BJ (cell line): ENCODE measurements around the gene SMARCE1. TPM values are rescaled to one million over a fixed set of nuclear protein-coding genes. Genes with fewer than 3 reads are reported as not detected.

Source experiments
- CTCF ChIA-PET: fragments of 350-600 bp; formaldehyde crosslinking; extraction: SDS; loops from one replicate; lab custom pipeline; 2021; ENCODE audit warnings: antibody characterized with exemption, inconsistent platforms; lab: Yijun Ruan, JAX
- POLR2A ChIA-PET: fragments of 300-600 bp; sonication (Branson Sonifier 250); formaldehyde crosslinking; extraction: SDS; loops from one replicate; lab custom pipeline; 2021; ENCODE audit warnings: antibody characterized with exemption; lab: Charles Lee
- DNase-seq: peaks from one replicate; pipeline ENCODE4 v3.0.0-alpha.2; 2011; ENCODE audit warnings: low read depth
- H3K27me3 ChIP-seq: 2 replicates; pipeline ENCODE4 v1.6.0; 2011; ENCODE audit warnings: low read length; ENCODE audit not compliant: control insufficient read depth, insufficient read depth
- H3K36me3 ChIP-seq: 2 replicates; pipeline ENCODE4 v1.5.1; 2011; ENCODE audit warnings: low read length; ENCODE audit not compliant: control insufficient read depth, insufficient read depth
- H3K4me3 ChIP-seq: 2 replicates; pipeline ENCODE4 v1.5.1; 2011; ENCODE audit warnings: low read depth, mild to moderate bottlenecking, control low read depth, low read length
- polyA plus RNA-seq: library from polyadenylated mRNA; depleted of rRNA; stranded (reverse); fragments of >200 nt; gene quantifications from 2 replicates; pipeline ENCODE4 v1.2.3, GENCODE V29; 2011
- TF ChIP-seq, protein P1 (sequence below): IDR thresholded peaks from 2 replicates; pipeline ENCODE4 v1.5.1; 2011; ENCODE audit warnings: low read depth, mild to moderate bottlenecking, control low read depth, inconsistent platforms, low read length, moderate library complexity; ENCODE audit not compliant: insufficient read depth

The SMARCE1 gene
- polyA plus RNA-seq, 1 experiment, result 54.6 TPM

DNA sequence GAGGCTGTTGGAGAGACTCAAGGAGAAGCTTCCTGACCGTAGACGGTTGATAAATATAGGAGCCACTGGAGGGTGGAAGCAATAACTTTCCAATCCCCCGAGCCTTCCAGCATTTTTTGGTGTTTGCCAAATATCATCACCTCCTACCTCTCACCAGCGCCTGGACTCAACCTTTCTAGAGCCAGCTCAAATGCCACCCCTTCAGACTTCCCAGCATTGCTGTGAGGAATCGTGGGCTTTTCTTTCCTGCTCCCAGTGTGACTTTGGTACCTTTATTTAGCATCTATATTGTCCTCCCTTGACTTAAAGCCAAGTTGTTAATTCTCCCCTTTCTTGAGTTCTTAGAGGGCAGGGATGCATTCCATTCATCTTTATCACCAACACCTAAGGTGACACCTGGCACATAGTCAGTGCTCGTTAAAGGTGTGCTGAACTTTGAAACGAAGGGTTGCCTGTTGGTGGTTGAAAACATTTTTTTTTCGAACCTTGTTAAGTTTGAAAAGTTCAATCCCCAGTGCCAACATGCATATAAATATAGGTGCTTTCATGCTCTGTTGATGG is 47.1 kb downstream of the SMARCE1 start:
- DNase-seq, result no peak
- POLR2A ChIA-PET, result no interaction called here
- TF ChIP-seq, protein P1, sequence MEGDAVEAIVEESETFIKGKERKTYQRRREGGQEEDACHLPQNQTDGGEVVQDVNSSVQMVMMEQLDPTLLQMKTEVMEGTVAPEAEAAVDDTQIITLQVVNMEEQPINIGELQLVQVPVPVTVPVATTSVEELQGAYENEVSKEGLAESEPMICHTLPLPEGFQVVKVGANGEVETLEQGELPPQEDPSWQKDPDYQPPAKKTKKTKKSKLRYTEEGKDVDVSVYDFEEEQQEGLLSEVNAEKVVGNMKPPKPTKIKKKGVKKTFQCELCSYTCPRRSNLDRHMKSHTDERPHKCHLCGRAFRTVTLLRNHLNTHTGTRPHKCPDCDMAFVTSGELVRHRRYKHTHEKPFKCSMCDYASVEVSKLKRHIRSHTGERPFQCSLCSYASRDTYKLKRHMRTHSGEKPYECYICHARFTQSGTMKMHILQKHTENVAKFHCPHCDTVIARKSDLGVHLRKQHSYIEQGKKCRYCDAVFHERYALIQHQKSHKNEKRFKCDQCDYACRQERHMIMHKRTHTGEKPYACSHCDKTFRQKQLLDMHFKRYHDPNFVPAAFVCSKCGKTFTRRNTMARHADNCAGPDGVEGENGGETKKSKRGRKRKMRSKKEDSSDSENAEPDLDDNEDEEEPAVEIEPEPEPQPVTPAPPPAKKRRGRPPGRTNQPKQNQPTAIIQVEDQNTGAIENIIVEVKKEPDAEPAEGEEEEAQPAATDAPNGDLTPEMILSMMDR, result no peak
- CTCF ChIA-PET, result no interaction called here
- Histone ChIP-seq H3K27me3 (peaks cover 14% of the 10 kb centered on the region), H3K36me3 (no peaks in the 10 kb centered on the region), H3K4me3 (no peak overlapping the region)

DNA sequence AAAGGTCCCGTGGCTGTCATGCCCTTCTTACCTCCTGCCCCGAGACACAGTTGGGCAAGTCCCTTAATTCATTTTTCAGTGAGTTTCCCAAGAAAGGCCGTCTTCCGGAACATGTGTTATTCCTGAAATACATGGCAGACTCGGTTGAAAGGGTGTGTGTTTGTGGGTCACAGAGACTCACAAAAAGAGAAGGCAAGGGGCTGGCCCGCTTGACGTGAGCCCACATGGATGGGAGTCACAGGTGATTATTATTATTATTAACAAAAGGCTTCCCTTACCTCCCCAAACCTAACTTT is 48.2 kb downstream of the SMARCE1 start:
- Histone ChIP-seq H3K4me3 (no peak overlapping the region), H3K36me3 (no peaks in the 10 kb centered on the region), H3K27me3 (peaks cover 12% of the 10 kb centered on the region)
- ChIA-PET POLR2A (no interaction called here), CTCF (no interaction called here)
- DNase-seq, result no peak
- TF ChIP-seq, protein P1, result no peak

DNA sequence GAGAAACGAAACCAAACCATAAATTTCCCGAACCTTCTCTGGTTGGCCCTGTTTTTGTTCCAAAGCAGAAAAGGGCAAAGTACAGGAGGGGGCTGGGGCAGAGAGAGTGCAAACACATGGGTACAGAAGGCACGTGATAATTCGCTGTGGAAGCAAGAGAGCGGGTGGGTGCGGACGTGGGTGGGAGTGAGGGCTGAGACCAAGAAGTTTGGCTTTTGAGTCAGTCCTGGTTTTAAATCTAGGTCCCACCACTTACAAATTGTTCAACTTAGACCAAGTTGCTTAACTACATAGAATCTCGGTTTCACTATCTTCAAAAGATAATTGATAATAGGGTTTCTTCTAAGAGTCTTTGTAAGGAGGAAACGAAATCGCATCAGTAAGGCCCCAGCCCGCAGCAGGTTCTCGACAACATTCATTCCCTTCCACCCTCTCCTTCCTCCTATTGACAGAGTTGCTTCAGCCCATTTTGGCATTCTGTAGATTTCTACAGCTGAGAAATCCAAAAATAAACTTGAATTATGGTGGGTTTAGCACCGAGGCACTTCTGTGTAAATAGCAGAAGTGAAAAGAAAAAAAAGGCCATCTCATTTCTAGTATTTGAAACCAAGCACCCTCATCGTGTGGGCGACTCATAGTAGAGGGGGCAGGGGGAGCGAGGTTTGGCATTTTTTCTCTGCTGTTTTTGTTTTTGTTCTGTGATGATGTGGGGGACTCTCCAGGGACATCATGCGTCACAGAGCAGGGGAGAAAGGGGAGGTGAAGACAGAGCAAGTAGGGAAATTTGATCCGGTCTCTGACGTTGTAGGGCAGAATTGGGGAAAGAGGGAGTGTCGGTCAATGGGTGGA is 48.8 kb downstream of the SMARCE1 start:
- DNase-seq, result no peak
- POLR2A ChIA-PET, result no interaction called here
- CTCF ChIA-PET, result no interaction called here

DNA sequence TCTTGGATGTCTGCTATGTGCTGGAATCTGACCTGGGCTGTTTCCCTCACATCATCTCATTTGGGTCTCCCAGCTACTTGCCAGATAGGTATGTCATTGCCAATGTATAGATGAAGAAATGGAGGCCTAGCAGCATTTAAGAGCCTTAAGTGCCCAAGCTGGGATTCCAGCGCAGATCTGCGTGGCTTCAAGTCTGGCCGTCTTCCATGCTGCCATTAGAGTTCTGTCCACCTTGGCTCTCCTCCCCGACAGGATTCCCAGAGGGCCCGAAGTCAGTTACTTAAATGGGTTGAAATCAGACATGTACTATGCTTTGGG is 49.4 kb downstream of the SMARCE1 start:
- peaks cover 12% of the 10 kb centered on the region for H3K27me3 ChIP-seq
- no peak overlapping the region for H3K4me3 ChIP-seq
- POLR2A ChIA-PET, result no interaction called here
- CTCF ChIA-PET, result no interaction called here
- no peak for DNase-seq
- TF ChIP-seq, protein P1, result no peak
- no peaks in the 10 kb centered on the region for H3K36me3 ChIP-seq

More for the DNA sequence above, 48.8 kb downstream of the SMARCE1 start:
- Histone ChIP-seq H3K27me3 (peaks cover 13% of the 10 kb centered on the region), H3K4me3 (no peak overlapping the region), H3K36me3 (no peaks in the 10 kb centered on the region)
- TF ChIP-seq, protein P1, result no peak

DNA sequence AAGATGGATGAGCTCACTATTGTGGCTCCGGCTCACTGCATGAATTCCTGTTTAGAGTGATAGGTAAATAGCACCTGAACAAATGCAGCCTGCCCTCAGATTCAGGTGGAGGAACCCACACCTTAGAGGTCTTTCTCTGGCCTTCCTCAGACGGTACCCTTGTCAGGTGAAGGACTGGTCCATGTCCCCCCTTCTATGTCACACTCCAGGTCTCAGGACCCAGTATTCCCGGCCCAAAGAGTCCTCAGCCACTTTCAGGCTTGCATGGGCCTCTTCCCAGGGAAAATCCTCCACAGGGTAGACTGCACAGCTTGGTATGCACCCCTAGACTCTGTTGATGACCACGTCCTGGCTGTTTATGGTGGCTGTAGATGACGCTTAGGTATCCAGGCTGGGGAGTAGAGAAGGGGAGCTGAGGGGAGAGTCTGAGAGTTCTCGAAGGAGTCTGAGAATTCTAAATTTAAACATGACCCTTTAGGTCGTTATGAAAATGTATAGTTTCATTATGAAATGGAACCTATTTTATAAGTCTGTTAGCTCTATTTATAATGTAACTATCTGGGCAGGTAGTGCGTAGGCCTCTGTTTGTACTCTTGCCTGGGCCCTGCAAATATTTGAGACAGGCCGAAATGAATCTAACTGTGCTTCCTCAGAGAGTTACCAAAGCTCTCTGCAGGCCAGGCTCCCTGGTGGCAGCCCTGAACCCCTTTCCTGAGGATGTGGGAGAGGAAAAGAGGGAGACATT is 49.9 kb downstream of the SMARCE1 start:
- Histone ChIP-seq H3K4me3 (no peak overlapping the region), H3K27me3 (peaks cover 10% of the 10 kb centered on the region), H3K36me3 (no peaks in the 10 kb centered on the region)
- ChIA-PET CTCF (interaction anchor here (1.2 kb wide), 1 partner anchor 1068 kb away, joined by 3 read pairs; no protein-coding TSS in a partner anchor), POLR2A (no interaction called here)
- TF ChIP-seq, protein P1, result no peak
- no peak for DNase-seq
